ENCODE data around the gene RMND5A. TPM values are rescaled to one million over a fixed set of nuclear protein-coding genes. Genes with fewer than 3 reads are reported as not detected.
A peak's percentile ranks its signal among the peaks of the same experiment; 100 is the strongest.
"Not testable (repeated sequence)": the region's sequence is repeated elsewhere in the genome, so short reads cannot be mapped to it uniquely, and the experiment has no call there.

RMND5A gene, protein sequence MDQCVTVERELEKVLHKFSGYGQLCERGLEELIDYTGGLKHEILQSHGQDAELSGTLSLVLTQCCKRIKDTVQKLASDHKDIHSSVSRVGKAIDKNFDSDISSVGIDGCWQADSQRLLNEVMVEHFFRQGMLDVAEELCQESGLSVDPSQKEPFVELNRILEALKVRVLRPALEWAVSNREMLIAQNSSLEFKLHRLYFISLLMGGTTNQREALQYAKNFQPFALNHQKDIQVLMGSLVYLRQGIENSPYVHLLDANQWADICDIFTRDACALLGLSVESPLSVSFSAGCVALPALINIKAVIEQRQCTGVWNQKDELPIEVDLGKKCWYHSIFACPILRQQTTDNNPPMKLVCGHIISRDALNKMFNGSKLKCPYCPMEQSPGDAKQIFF
- total RNA-seq (27.6 TPM), polyA plus RNA-seq (10 to 100 TPM; 13.5 to 24.0 (median 15.3) TPM)

DNA sequence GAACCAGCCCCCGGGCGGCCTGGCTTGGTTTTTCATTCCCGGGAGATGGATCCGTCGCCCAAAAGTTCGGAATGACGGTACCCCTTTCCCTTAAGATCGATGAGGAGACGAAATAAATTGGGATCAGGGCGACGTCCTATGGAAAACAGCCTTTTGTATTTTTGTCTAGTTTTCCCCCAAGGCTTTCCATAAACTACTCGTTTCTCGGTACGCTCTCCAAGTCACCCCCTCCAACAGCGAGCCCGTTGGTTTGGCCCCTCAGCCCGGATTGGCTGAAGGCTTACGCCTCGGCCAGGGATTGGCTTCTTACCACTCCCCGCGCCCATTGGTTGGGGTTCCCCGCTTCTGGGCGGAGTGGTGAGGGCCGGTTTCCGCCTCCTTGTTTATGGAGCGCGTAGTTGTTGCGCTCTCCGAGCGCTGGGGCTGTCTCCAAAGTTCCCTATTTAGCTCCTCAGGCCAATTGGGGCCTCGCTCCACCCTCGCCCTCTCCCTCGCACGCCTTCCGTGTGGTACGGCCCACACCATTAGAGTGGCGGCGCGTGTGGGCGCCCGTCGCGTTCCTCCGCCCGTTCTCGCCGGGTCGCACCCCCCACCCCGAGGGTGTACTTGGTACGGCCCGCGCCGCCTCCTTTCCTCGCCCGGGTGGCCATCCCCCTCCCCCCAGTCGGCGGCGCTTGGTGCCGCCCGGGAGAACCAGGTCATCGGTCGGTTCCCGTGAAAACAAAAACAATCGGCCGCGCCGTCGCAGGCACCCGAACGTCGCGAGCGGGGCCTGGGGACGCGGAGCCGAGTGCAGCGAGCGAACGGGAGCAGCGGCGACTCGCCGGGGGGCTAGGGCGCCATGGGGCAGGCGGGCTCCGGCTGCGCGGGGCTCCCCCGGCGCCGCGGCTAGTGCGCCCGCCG lies at the start of gene RMND5A:
Gene RMND5A (plus strand): TSS at position 655 of the 903 bp plus-strand sequence. CDS start 377 bp downstream, outside the sequence.
- H3K4me3 Mint-ChIP-seq = peak within 1 kb of the TSS; percentile 88 to 94 (median 90)
- H3K9me3 ChIP-seq (ENCODE audit: control insufficient read depth in 2 of 2, low read length in 2 of 2); H3K27me3 ChIP-seq (ENCODE audit: control insufficient read depth, insufficient read depth, low read length); H3K36me3 ChIP-seq (ENCODE audit: control insufficient read depth, insufficient read depth, low read length); H3K36me3 Mint-ChIP-seq; H3K27me3 Mint-ChIP-seq; H3K9me3 Mint-ChIP-seq; H3K4me1 ChIP-seq (ENCODE audit: control insufficient read depth, insufficient read depth, low read length, poor library complexity, severe bottlenecking): not testable (repeated sequence)
- H3K27ac Mint-ChIP-seq = peak within 1 kb of the TSS in 1 of 3 donors; percentile 83
- peak within 1 kb of the TSS; percentile 85 for H3K4me3 ChIP-seq (ENCODE audit: low read depth, low read length)
- ATAC-seq (ENCODE audit: low read depth in 2 of 2) (peak; percentile 92), DNase-seq (peak; percentile 89 to 94 (median 93))
- H3K27ac ChIP-seq (ENCODE audit: insufficient read depth, low read length, poor library complexity, severe bottlenecking) = peak within 1 kb of the TSS; percentile 77
- H3K4me1 Mint-ChIP-seq = peaks cover 0 to 11% (median 5%) of the 10 kb centered on the region in 4 donors

DNA sequence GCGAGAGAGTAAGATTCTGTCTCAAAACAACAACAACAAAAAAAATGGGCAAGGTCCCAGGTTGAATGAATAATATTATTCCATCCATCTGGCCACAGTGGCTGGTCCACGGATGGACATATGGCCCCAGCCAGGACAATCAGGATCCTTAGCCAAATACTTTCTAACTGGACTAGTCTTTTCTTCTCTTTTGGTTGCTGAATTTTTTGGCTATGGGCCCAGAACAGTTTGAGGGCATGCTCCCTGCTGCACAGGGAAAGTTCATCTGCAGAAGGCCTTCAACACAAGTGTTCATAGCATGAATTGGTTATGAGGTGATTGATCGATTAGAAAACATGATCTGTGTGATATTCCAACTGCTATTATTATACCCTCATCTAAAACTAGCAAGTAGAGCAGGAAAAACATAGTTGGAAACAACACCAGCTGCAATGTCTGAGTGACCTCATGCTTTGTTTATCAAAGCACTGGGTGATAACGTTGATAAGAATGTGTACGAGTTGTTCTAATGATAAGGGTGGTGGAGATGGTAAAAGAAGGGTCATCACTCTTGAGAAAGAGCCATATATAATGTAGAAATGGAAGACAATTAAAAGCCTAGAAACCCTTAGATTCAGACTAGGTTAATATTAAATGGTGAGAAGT lies 48.6 kb upstream of the RMND5A start:
- H3K4me1 Mint-ChIP-seq = peaks cover 0 to 7% (median 0%) of the 10 kb centered on the region in 4 donors
- no peak for DNase-seq
- no peak for ATAC-seq (ENCODE audit: low read depth in 2 of 2)
- H3K36me3 Mint-ChIP-seq = no peaks in the 10 kb centered on the region
- no peak overlapping the region for H3K27ac ChIP-seq (ENCODE audit: insufficient read depth, low read length, poor library complexity, severe bottlenecking)
- no peaks in the 10 kb centered on the region for H3K36me3 ChIP-seq (ENCODE audit: control insufficient read depth, insufficient read depth, low read length)
- H3K4me3 Mint-ChIP-seq = no peak overlapping the region
- H3K4me3 ChIP-seq (ENCODE audit: low read depth, low read length) = no peak overlapping the region
- H3K9me3 ChIP-seq (ENCODE audit: control insufficient read depth in 2 of 2, low read length in 2 of 2) = no peaks in the 10 kb centered on the region
- no peak overlapping the region for H3K27ac Mint-ChIP-seq
- no peaks in the 10 kb centered on the region for H3K4me1 ChIP-seq (ENCODE audit: control insufficient read depth, insufficient read depth, low read length, poor library complexity, severe bottlenecking)
- no peaks in the 10 kb centered on the region for H3K27me3 ChIP-seq (ENCODE audit: control insufficient read depth, insufficient read depth, low read length)
- H3K27me3 Mint-ChIP-seq = peaks cover 6% of the 10 kb centered on the region
- H3K9me3 Mint-ChIP-seq = peaks cover 0 to 3% (median 2%) of the 10 kb centered on the region in 7 donors

DNA sequence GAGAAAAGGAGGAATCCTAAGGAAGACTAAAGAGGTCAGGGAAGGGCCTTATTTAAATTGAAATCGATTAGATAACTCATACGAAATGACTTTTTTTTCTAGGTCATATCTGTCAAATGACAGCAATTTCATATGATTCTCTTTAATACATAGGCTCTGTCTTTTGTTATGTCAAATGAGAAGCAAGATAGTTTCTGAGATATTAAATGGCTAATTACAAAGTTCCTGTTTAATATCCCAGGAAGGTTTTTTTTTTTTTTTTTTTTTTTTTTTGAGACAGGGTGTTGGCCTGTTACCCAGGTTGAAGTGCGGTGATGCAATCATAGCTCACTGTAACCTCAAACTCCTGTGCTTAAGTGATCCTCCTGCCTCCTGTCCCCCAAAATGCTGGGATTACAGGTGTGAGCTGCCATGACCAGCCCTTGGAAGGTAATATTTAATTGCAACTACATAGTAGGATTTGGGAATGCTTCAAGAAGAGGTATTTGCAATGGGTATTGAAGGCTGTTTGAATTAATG lies 48.0 kb upstream of the RMND5A start:
- Histone ChIP-seq H3K36me3 (ENCODE audit: control insufficient read depth, insufficient read depth, low read length) (no peaks in the 10 kb centered on the region), H3K27me3 (ENCODE audit: control insufficient read depth, insufficient read depth, low read length) (no peaks in the 10 kb centered on the region), H3K27ac (ENCODE audit: insufficient read depth, low read length, poor library complexity, severe bottlenecking) (no peak overlapping the region), H3K4me3 (ENCODE audit: low read depth, low read length) (no peak overlapping the region), H3K4me1 (ENCODE audit: control insufficient read depth, insufficient read depth, low read length, poor library complexity, severe bottlenecking) (no peaks in the 10 kb centered on the region), H3K9me3 (ENCODE audit: control insufficient read depth in 2 of 2, low read length in 2 of 2) (no peaks in the 10 kb centered on the region)
- no peak for DNase-seq
- no peak overlapping the region for H3K27ac Mint-ChIP-seq
- H3K27me3 Mint-ChIP-seq = peaks cover 6% of the 10 kb centered on the region
- peaks cover 0 to 7% (median 0%) of the 10 kb centered on the region in 4 donors for H3K4me1 Mint-ChIP-seq
- H3K4me3 Mint-ChIP-seq = no peak overlapping the region
- no peak for ATAC-seq (ENCODE audit: low read depth in 2 of 2)
- H3K36me3 Mint-ChIP-seq = no peaks in the 10 kb centered on the region
- peaks cover 0 to 3% (median 0%) of the 10 kb centered on the region in 7 donors for H3K9me3 Mint-ChIP-seq

DNA sequence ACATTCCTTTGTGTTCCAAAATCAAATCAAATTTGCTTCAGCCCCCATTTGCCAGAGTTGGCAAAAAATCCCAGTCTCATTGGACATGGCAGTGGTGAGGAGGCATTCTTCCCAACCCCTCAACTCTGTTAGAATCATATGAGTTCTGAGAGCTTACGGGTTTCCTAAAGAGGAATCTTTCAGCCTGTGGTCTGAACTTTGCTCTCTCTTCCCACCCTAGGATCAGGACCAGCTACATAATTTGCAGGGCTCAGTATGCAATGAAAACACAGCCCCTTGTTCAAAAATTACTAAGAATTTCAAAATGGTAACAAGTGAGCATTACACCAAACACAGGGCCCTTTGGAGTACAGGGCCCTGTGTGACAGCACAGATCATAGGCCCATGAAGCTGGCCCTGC lies 47.1 kb upstream of the RMND5A start:
- Histone ChIP-seq H3K36me3 (ENCODE audit: control insufficient read depth, insufficient read depth, low read length) (no peaks in the 10 kb centered on the region), H3K4me1 (ENCODE audit: control insufficient read depth, insufficient read depth, low read length, poor library complexity, severe bottlenecking) (no peaks in the 10 kb centered on the region), H3K9me3 (ENCODE audit: control insufficient read depth in 2 of 2, low read length in 2 of 2) (no peaks in the 10 kb centered on the region), H3K27me3 (ENCODE audit: control insufficient read depth, insufficient read depth, low read length) (no peaks in the 10 kb centered on the region), H3K4me3 (ENCODE audit: low read depth, low read length) (no peak overlapping the region), H3K27ac (ENCODE audit: insufficient read depth, low read length, poor library complexity, severe bottlenecking) (no peak overlapping the region)
- Mint-ChIP-seq H3K27ac (no peak overlapping the region), H3K4me3 (no peak overlapping the region), H3K27me3 (peaks cover 6% of the 10 kb centered on the region), H3K9me3 (peaks cover 0 to 3% (median 0%) of the 10 kb centered on the region in 7 donors), H3K4me1 (peaks cover 0 to 7% (median 0%) of the 10 kb centered on the region in 4 donors), H3K36me3 (no peaks in the 10 kb centered on the region)
- DNase-seq = no peak
- no peak for ATAC-seq (ENCODE audit: low read depth in 2 of 2)

DNA sequence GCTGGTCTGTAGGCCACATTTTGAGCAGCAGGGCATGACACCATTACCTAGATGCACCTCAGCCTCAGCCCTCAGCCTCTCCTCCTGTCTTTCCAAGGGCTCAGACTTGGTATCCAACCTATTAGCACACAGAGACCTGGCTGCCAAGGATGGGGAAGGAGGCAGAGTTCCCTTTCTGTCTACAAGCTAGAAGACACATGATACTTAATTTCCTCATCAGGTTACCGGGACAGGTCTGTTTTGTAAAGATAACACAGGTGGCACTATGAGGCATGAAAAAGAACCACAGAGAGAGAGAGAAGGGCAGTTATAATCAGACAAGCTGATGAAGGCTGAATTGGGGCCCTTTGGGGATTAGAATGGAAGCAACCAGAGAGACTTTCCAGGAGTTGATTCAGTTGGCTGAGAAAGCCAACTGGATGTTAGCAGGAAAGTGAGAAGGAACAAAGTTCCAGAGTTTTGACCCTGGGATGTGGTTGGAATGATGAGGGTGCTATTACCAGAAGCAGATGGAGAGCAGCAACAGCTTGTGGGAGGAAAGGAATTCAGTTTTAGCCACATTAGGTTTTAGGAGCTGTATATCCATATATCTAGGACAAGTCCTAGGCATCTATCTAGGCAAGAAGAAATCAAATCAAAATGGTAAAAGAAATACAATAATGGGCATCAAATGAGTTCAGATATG lies 46.0 kb upstream of the RMND5A start:
- H3K4me1 Mint-ChIP-seq = peaks cover 0 to 7% (median 0%) of the 10 kb centered on the region in 4 donors
- Histone ChIP-seq H3K9me3 (ENCODE audit: control insufficient read depth in 2 of 2, low read length in 2 of 2) (no peaks in the 10 kb centered on the region), H3K4me1 (ENCODE audit: control insufficient read depth, insufficient read depth, low read length, poor library complexity, severe bottlenecking) (no peaks in the 10 kb centered on the region), H3K27me3 (ENCODE audit: control insufficient read depth, insufficient read depth, low read length) (no peaks in the 10 kb centered on the region), H3K4me3 (ENCODE audit: low read depth, low read length) (no peak overlapping the region), H3K27ac (ENCODE audit: insufficient read depth, low read length, poor library complexity, severe bottlenecking) (no peak overlapping the region), H3K36me3 (ENCODE audit: control insufficient read depth, insufficient read depth, low read length) (no peaks in the 10 kb centered on the region)
- H3K27me3 Mint-ChIP-seq = peaks cover 6% of the 10 kb centered on the region
- H3K9me3 Mint-ChIP-seq = no peaks in the 10 kb centered on the region
- H3K4me3 Mint-ChIP-seq = no peak overlapping the region
- ATAC-seq (ENCODE audit: low read depth in 2 of 2) = no peak
- no peak for DNase-seq
- H3K27ac Mint-ChIP-seq = no peak overlapping the region
- no peaks in the 10 kb centered on the region for H3K36me3 Mint-ChIP-seq

DNA sequence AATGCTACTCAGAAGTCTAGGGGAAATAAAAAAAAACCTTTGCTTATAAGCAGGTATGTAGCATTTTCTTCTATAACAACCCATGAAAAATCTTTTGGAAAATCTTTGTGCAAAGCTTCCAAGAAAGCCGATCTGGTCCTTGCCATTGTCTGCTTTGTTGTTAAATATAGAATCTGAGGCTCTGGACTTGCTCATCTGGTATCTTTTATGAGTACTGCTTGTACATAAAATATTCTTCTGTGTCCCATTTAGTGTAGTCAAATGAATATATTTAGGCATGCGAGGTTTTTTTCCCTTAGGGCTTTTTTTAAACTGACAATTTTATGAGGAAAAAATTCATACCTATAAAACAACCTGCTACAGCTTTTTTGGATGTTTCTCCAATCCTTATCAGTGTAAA lies 45.0 kb upstream of the RMND5A start:
- Mint-ChIP-seq H3K36me3 (no peaks in the 10 kb centered on the region), H3K27ac (no peak overlapping the region), H3K27me3 (peaks cover 2% of the 10 kb centered on the region), H3K9me3 (no peaks in the 10 kb centered on the region), H3K4me3 (no peak overlapping the region), H3K4me1 (peaks cover 0 to 7% (median 0%) of the 10 kb centered on the region in 4 donors)
- Histone ChIP-seq H3K27ac (ENCODE audit: insufficient read depth, low read length, poor library complexity, severe bottlenecking) (no peak overlapping the region), H3K36me3 (ENCODE audit: control insufficient read depth, insufficient read depth, low read length) (no peaks in the 10 kb centered on the region), H3K4me1 (ENCODE audit: control insufficient read depth, insufficient read depth, low read length, poor library complexity, severe bottlenecking) (no peaks in the 10 kb centered on the region), H3K9me3 (ENCODE audit: control insufficient read depth in 2 of 2, low read length in 2 of 2) (no peaks in the 10 kb centered on the region), H3K4me3 (ENCODE audit: low read depth, low read length) (no peak overlapping the region), H3K27me3 (ENCODE audit: control insufficient read depth, insufficient read depth, low read length) (no peaks in the 10 kb centered on the region)
- ATAC-seq (ENCODE audit: low read depth in 2 of 2) (no peak), DNase-seq (no peak)

DNA sequence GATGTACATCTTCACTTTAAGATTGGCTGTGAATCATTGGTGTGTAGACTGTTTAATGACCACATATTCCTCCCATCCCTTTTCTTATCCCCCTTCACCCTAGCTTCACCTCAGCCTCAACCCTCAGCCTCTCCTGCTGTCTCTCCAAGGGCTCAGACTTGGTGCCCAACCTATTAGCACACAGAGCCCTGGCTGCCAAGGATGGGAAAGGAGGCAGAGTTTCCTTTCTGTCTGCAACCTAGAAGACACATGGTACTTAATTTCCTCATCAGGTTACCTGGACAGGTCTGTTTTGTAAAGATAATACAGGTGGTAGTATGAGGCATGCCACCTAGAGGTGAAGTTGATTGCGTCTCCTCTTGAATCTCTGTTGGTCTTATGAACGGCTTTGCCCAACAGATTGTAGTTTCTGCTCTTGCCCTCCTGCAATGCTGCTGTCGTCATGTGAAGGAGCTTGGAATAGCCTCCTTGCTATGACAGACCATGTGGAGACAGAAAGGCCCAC lies 44.5 kb upstream of the RMND5A start:
- Mint-ChIP-seq H3K27me3 (no peaks in the 10 kb centered on the region), H3K9me3 (no peaks in the 10 kb centered on the region), H3K4me3 (no peak overlapping the region), H3K4me1 (peaks cover 0 to 7% (median 0%) of the 10 kb centered on the region in 4 donors), H3K27ac (no peak overlapping the region), H3K36me3 (no peaks in the 10 kb centered on the region)
- DNase-seq = peak in 2 of 3 donors; percentile 28 to 43
- H3K4me1 ChIP-seq (ENCODE audit: control insufficient read depth, insufficient read depth, low read length, poor library complexity, severe bottlenecking) = no peaks in the 10 kb centered on the region
- H3K4me3 ChIP-seq (ENCODE audit: low read depth, low read length) = no peak overlapping the region
- no peak for ATAC-seq (ENCODE audit: low read depth in 2 of 2)
- H3K27me3 ChIP-seq (ENCODE audit: control insufficient read depth, insufficient read depth, low read length) = no peaks in the 10 kb centered on the region
- no peaks in the 10 kb centered on the region for H3K36me3 ChIP-seq (ENCODE audit: control insufficient read depth, insufficient read depth, low read length)
- H3K9me3 ChIP-seq (ENCODE audit: control insufficient read depth in 2 of 2, low read length in 2 of 2) = no peaks in the 10 kb centered on the region
- H3K27ac ChIP-seq (ENCODE audit: insufficient read depth, low read length, poor library complexity, severe bottlenecking) = no peak overlapping the region

Measured in CD4-positive, CD25-positive, alpha-beta regulatory T cell (primary cell).